Kidney (tissue), 14 donors: ENCODE data around the gene TCF7. TPM values are rescaled to one million over a fixed set of nuclear protein-coding genes. Genes with fewer than 3 reads are reported as not detected.

Experiments
- DNase-seq, 5 donors: peaks; one replicate each; pipeline ENCODE4 v3.0.0-alpha.2; 2013 to 2020
- FAIRE-seq: peaks from 2 replicates; lab custom pipeline; 2012; peaks lifted over from hg19 to GRCh38; lab: Jason Lieb, UNC
- H3K27ac ChIP-seq, 2 donors: one replicate each; pipeline ENCODE4 v1.7.0; 2013; ENCODE audit warnings: low read depth in 2 of 2, low read length in 2 of 2, inconsistent platforms in 1 of 2
- H3K27me3 ChIP-seq: one replicate; pipeline ENCODE4 v1.7.1; 2013; ENCODE audit warnings: low read length, inconsistent platforms; ENCODE audit not compliant: control insufficient read depth, insufficient read depth
- H3K36me3 ChIP-seq, 3 donors: one replicate each; pipeline versions ENCODE4 v1.7.0 to v1.7.1; 2013; ENCODE audit warnings: low read length in 3 of 3, control low read depth in 1 of 3, inconsistent platforms in 1 of 3; ENCODE audit not compliant: insufficient read depth in 3 of 3, control insufficient read depth in 2 of 3
- H3K4me1 ChIP-seq, 3 donors: one replicate each; pipeline versions ENCODE4 v1.7.0 to v1.7.1; 2013; ENCODE audit warnings: low read length in 3 of 3, inconsistent platforms in 1 of 3, low read depth in 1 of 3; ENCODE audit not compliant: control insufficient read depth in 2 of 3, insufficient read depth in 2 of 3
- H3K4me3 ChIP-seq, 3 donors: one replicate each; pipeline versions ENCODE4 v1.7.0 to v1.8.1; 2013; ENCODE audit warnings: low read length in 3 of 3, control low read depth in 1 of 3, inconsistent platforms in 1 of 3
- H3K9ac ChIP-seq, 3 donors: one replicate each; pipeline versions ENCODE4 v1.7.0 to v1.7.1; 2013; ENCODE audit warnings: low read length in 3 of 3, control low read depth in 1 of 3, inconsistent platforms in 1 of 3
- H3K9me3 ChIP-seq, 3 donors: one replicate each; pipeline versions ENCODE4 v1.7.0 to v1.7.1; 2013; ENCODE audit warnings: low read length in 3 of 3, control low read depth in 1 of 3, inconsistent platforms in 1 of 3; ENCODE audit not compliant: control insufficient read depth in 2 of 3, insufficient read depth in 1 of 3
- CTCF ChIP-seq: IDR thresholded peaks from 3 replicates; pipeline ENCODE4 v1.5.1; 2012; ENCODE audit warnings: mild to moderate bottlenecking, moderate library complexity, borderline replicate concordance; ENCODE audit not compliant: insufficient read depth; ENCODE audit errors: extremely low read depth
- intact Hi-C: fragments of 100-400 bp; cut with DNase I; formaldehyde crosslinking; loops from one replicate; pipeline ENCODE4 v1.11.1; 2022
- polyA plus RNA-seq: library from polyadenylated mRNA; stranded (reverse); fragments of 350-450 nt; fragmentation: Illumina TruSeq; extraction: RNeasy Lipid Tissue Mini Kit (QIAGEN cat#74804); gene quantifications from one replicate; pipeline ENCODE4 v1.2.3, GENCODE V29; 2014; ENCODE audit warnings: low read depth, low replicate concordance; ENCODE audit not compliant: insufficient read depth
- total RNA-seq: library from RNA; stranded (reverse); fragmentation: NEBNext Ultra II Directional; extraction: Animal tissue kit (Norgen Biotek cat#: 25700); gene quantifications from one replicate; pipeline ENCODE4 v1.2.1, GENCODE V29; 2021
- donor health status: control.
- donor health status: control.
- donor health status: control.
- donor health status: control.
- donor health status: control.
- donor health status: DM: yes; HTN: yes; CAD: no.
- donor health status: Normal renal cell carcinoma (clear cell type).

TCF7 gene
- total and polyA plus RNA-seq, 2 donors from 2014 or later = 1.2 to 15.6 TPM

DNA sequence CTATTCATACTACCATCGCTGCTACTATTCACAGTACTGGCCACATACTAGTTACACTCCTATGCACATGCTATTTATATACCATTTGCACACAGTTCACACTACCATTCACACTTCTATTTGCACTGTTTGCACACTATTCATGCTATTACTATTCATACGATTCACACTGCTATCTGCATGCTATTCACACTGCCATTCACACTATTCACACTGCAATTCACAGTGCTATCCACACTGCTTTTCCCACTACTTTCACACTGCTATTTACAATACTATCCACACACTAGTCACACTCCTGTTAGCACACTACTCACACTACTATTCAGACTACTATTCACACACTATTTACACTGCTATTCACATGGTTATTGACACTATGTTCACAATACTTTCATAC lies 39.4 kb upstream of the TCF7 start:
- Histone ChIP-seq H3K4me3 (no peak overlapping the region), H3K9me3 (no peaks in the 10 kb centered on the region), H3K27ac (no peak overlapping the region), H3K4me1 (peaks cover 0 to 3% (median 0%) of the 10 kb centered on the region in 3 donors), H3K36me3 (no peaks in the 10 kb centered on the region), H3K27me3 (no peaks in the 10 kb centered on the region), H3K9ac (no peak overlapping the region)
- DNase-seq (no peak), FAIRE-seq (no peak)
- TF ChIP-seq CTCF = no peak
- intact Hi-C loops = no loop called here

- Histone ChIP-seq H3K4me1 (no peaks in the 10 kb centered on the region), H3K27me3 (no peaks in the 10 kb centered on the region), H3K9ac (no peak overlapping the region), H3K27ac (no peak overlapping the region), H3K36me3 (no peaks in the 10 kb centered on the region), H3K9me3 (no peaks in the 10 kb centered on the region), H3K4me3 (no peak overlapping the region)
- FAIRE-seq = no peak
- no peak for TF ChIP-seq CTCF
- intact Hi-C loops = no loop called here
- DNase-seq = no peak
Observed at GRCh38 chr5:134077926-134078580, 36.4 kb upstream of the TCF7 start.

- no peak for TF ChIP-seq CTCF
- Histone ChIP-seq H3K27me3 (no peaks in the 10 kb centered on the region), H3K4me1 (no peaks in the 10 kb centered on the region), H3K4me3 (no peak overlapping the region), H3K9me3 (no peaks in the 10 kb centered on the region), H3K36me3 (no peaks in the 10 kb centered on the region), H3K27ac (no peak overlapping the region), H3K9ac (no peak overlapping the region)
- FAIRE-seq (no peak), DNase-seq (no peak)
- intact Hi-C loops = no loop called here
Observed at GRCh38 chr5:134079748-134080581, 34.5 kb upstream of the TCF7 start.
